Measurements from ENCODE around the gene GNE. TPM values are rescaled to one million over a fixed set of nuclear protein-coding genes. Genes with fewer than 3 reads are reported as not detected.

The GNE gene
- total and polyA plus RNA-seq, 2 of the 8 experiments (the other 6 are each of a cell fraction or from before 2014, with no cell fraction given): 5.1 to 11.1 TPM

DNA sequence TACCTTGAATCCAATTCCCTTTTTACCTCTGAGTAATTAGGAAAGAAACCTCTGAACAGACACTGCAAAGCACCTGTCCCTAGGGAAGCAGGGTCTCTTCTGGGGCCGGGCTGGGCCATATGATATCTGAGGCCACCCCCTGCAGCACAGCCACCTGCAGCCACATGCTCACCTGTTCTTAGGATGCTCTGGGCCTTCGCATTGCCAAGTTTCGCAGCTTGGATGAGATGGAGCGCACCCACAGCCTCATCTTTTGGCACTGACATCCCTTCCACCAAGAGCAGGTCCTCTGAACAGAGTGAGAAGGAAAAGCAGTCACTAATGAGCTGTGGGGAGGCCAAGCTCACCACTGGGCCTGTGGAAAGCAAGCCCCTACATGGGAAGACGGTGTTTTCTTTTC lies 40.2 kb downstream of the GNE start:
- CTCF ChIA-PET (ENCODE audit: partially characterized antibody): no interaction called here
- Histone ChIP-seq H3K9ac (replicated peaks in 1 of 4; ENCODE audit: extremely low read depth in 1 of 4, low read depth in 3 of 4, low read length in 3 of 4) (no peak overlapping the region), H3K79me2 (ENCODE audit: control insufficient read depth in 1 of 2, insufficient read depth in 2 of 2, low read length in 2 of 2) (no peaks in the 10 kb centered on the region; a peak in 2 of 4 replicates), H2BK120ac (replicated peaks; ENCODE audit: low read depth, low read length) (no peak overlapping the region), H3K23me2 (ENCODE audit: low read depth, low read length) (no peaks in the 10 kb centered on the region), H3K27me3 (replicated peaks in 1 of 4; ENCODE audit: control insufficient read depth in 3 of 4, extremely low read depth in 1 of 4, insufficient read depth in 3 of 4, low read length in 3 of 4) (no peaks in the 10 kb centered on the region), H3K23ac (ENCODE audit: insufficient read length) (no peak overlapping the region), H3K9me3 (ENCODE audit: insufficient read depth in 2 of 2, low read depth in 1 of 2, low read length in 1 of 2) (peaks cover 0 to 3% of the 10 kb centered on the region in 2 experiments; a peak in 1 of 4 replicates), H2AFZ (ENCODE audit: low read length) (no peak overlapping the region), H2AK5ac (ENCODE audit: low read depth, low read length) (no peak overlapping the region), H4K5ac (ENCODE audit: insufficient read length, low read depth, low read length) (no peak overlapping the region), H3K18ac (ENCODE audit: extremely low read depth, low read length) (no peak overlapping the region), H3K79me1 (ENCODE audit: low read depth, low read length) (peaks cover 9% of the 10 kb centered on the region), H3K56ac (replicated peaks; ENCODE audit: insufficient read length, low read depth, low read length) (no peak overlapping the region), H3K4me2 (ENCODE audit: insufficient read depth in 1 of 2, low read depth in 2 of 2, low read length in 2 of 2) (no peak overlapping the region), H2BK12ac (ENCODE audit: low read depth, low read length) (no peak overlapping the region), H4K8ac (ENCODE audit: extremely low read depth, insufficient read depth, low read length) (no peak overlapping the region), H3K27ac (ENCODE audit: low read depth, low read length) (no peak overlapping the region), H2BK15ac (ENCODE audit: low read length) (no peak overlapping the region), H4K20me1 (replicated peaks in 1 of 2; ENCODE audit: control insufficient read depth in 1 of 2, insufficient read depth in 2 of 2, low read length in 2 of 2) (peaks cover 2 to 10% of the 10 kb centered on the region in 2 experiments), H3K4me1 (replicated peaks in 1 of 4; ENCODE audit: control insufficient read depth in 3 of 4, insufficient read depth in 4 of 4, low read length in 3 of 4) (no peaks in the 10 kb centered on the region), H2BK5ac (ENCODE audit: low read depth, low read length) (no peak overlapping the region), H4K91ac (replicated peaks; ENCODE audit: insufficient read length, low read length) (no peak overlapping the region), H3K36me3 (ENCODE audit: control insufficient read depth in 2 of 4, insufficient read depth in 4 of 4, low read length in 3 of 4) (peaks cover 7 to 48% (median 31%) of the 10 kb centered on the region in 4 experiments), H3K4me3 (ENCODE audit: extremely low read depth in 1 of 4, insufficient read depth in 2 of 4, low read depth in 3 of 4, low read length in 4 of 4) (no peak overlapping the region), H3K14ac (ENCODE audit: insufficient read length) (no peak overlapping the region), H3K4ac (replicated peaks; ENCODE audit: insufficient read length, low read depth, low read length) (no peak overlapping the region), H2BK20ac (ENCODE audit: low read length) (no peak overlapping the region)
- 87% methylated on average over 5 of the region's 5 CpGs; no CpG with 5 or more reads in 1 of the 2 experiments for whole genome bisulfite sequencing, 2 experiments (ENCODE audit: extremely low coverage in 1 of 2, insufficient coverage in 1 of 2, insufficient read length in 1 of 2, insufficient replicate concordance in 2 of 2, low coverage in 1 of 2, low lambda C conversion rate in 2 of 2, missing lambda C conversion rate in 1 of 2)
- DNase-seq (ENCODE audit: low read depth in 1 of 2, low spot score in 2 of 2) (no peak), FAIRE-seq (no peak)
- POLR2A ChIA-PET (ENCODE audit: partially characterized antibody): interaction anchor here (1.9 kb wide), 1 partner anchor 11 kb away, joined by 6 read pairs; no protein-coding TSS in a partner anchor
- no peak for TF ChIP-seq SIN3A (conservative IDR thresholded peaks at IDR 0.05 in 1 of 2, IDR thresholded peaks at IDR 0.05 in 1 of 2; ENCODE audit: low read depth in 1 of 2, low read length in 2 of 2)
- TF ChIP-seq KDM4A (IDR thresholded peaks at IDR 0.05; ENCODE audit: low read depth, low read length, severe bottlenecking): no peak
- no peak for TF ChIP-seq SUZ12 (IDR thresholded peaks at IDR 0.05; ENCODE audit: low read length)
- no peak for TF ChIP-seq EGR1 (IDR thresholded peaks at IDR 0.05; ENCODE audit: borderline replicate concordance, low read depth, low read length)
- no peak for TF ChIP-seq TCF12 (IDR thresholded peaks at IDR 0.05; ENCODE audit: low read depth, low read length)
- TF ChIP-seq, protein P1, sequence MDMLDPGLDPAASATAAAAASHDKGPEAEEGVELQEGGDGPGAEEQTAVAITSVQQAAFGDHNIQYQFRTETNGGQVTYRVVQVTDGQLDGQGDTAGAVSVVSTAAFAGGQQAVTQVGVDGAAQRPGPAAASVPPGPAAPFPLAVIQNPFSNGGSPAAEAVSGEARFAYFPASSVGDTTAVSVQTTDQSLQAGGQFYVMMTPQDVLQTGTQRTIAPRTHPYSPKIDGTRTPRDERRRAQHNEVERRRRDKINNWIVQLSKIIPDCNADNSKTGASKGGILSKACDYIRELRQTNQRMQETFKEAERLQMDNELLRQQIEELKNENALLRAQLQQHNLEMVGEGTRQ (IDR thresholded peaks at IDR 0.05; ENCODE audit: low read length): no peak
- TF ChIP-seq GABPA (IDR thresholded peaks at IDR 0.05; ENCODE audit: borderline replicate concordance, insufficient read depth, low read length): no peak
- no peak for TF ChIP-seq RXRA (IDR thresholded peaks at IDR 0.05; ENCODE audit: insufficient read depth, low read depth, low read length)
- no peak for TF ChIP-seq TAF7 (optimal IDR thresholded peaks at IDR 0.05; ENCODE audit: borderline replicate concordance, low read depth, low read length)
- TF ChIP-seq BACH1 (IDR thresholded peaks at IDR 0.05; ENCODE audit: low read length): no peak
- TF ChIP-seq GTF2F1 (IDR thresholded peaks at IDR 0.05; ENCODE audit: borderline replicate concordance, low read depth, low read length): no peak
- no peak for TF ChIP-seq MAFK (IDR thresholded peaks at IDR 0.05; ENCODE audit: low read depth, low read length)

Measured in H1 (cell line).